Right kidney (tissue), 1 donor: ENCODE measurements around the gene FAM124A.
"Not testable (repeated sequence)": the region's sequence is repeated elsewhere in the genome, so short reads cannot be mapped to it uniquely, and the experiment has no call there.

Experiments
- DNase-seq: peaks from one replicate; pipeline ENCODE4 v3.0.0-alpha.2; 2016

The FAM124A gene

GRCh38 chr13:51270623-51271415 is 48.6 kb downstream of the FAM124A start:
- DNase-seq: no peak

GRCh38 chr13:51271528-51272085 is 49.4 kb downstream of the FAM124A start:
- DNase-seq: no peak

- no peak for DNase-seq
Measured at GRCh38 chr13:51275101-51275500, 52.9 kb downstream of the FAM124A start.

- DNase-seq: no peak
Measured at GRCh38 chr13:51276636-51277035, 54.4 kb downstream of the FAM124A start.

- DNase-seq: no peak
Measured at GRCh38 chr13:51277928-51278327, 55.7 kb downstream of the FAM124A start.

GRCh38 chr13:51278426-51279130 is 56.4 kb downstream of the FAM124A start:
- DNase-seq: no peak

GRCh38 chr13:51280379-51280940 is 58.3 kb downstream of the FAM124A start:
- no peak for DNase-seq

- no peak for DNase-seq
Measured at GRCh38 chr13:51282322-51282721, 60.1 kb downstream of the FAM124A start.

- DNase-seq: not testable (repeated sequence)
Measured at GRCh38 chr13:51282923-51283322, 60.7 kb downstream of the FAM124A start.

GRCh38 chr13:51283371-51283770 is 61.2 kb downstream of the FAM124A start:
- DNase-seq: no peak

GRCh38 chr13:51284339-51284738 is 62.1 kb downstream of the FAM124A start:
- no peak for DNase-seq

- peak; percentile 60 for DNase-seq
Measured at GRCh38 chr13:51286135-51287002, 64.2 kb downstream of the FAM124A start.

GRCh38 chr13:51287758-51288157 is 65.6 kb downstream of the FAM124A start:
- no peak for DNase-seq

- DNase-seq: not testable (repeated sequence)
Measured at GRCh38 chr13:51288254-51288653, 66.1 kb downstream of the FAM124A start.

- DNase-seq: no peak
Measured at GRCh38 chr13:51291341-51291740, 69.1 kb downstream of the FAM124A start.

GRCh38 chr13:51292000-51292565 is 69.9 kb downstream of the FAM124A start:
- DNase-seq: no peak

GRCh38 chr13:51297556-51297955 is 75.4 kb downstream of the FAM124A start:
- DNase-seq: no peak

- DNase-seq: no peak
Measured at GRCh38 chr13:51298812-51299211, 76.6 kb downstream of the FAM124A start.

GRCh38 chr13:51303063-51303552 is 80.9 kb downstream of the FAM124A start:
- no peak for DNase-seq

- DNase-seq: no peak
Measured at GRCh38 chr13:51303882-51304281, 81.7 kb downstream of the FAM124A start.

- no peak for DNase-seq
Measured at GRCh38 chr13:51305271-51305967, 83.2 kb downstream of the FAM124A start.
